ENCODE data around the gene UVRAG.
A peak's percentile ranks its signal among the peaks of the same experiment; 100 is the strongest.

The UVRAG gene

GRCh38 chr11:76164861-76165751 lies 350.1 kb downstream of the UVRAG start:
- CTCF ChIA-PET: interaction anchor here (1.0 kb wide), 1 partner anchor 268 kb away, joined by 3 read pairs; no protein-coding TSS in a partner anchor

GRCh38 chr11:76166314-76166713 lies 351.3 kb downstream of the UVRAG start:
- H3K27ac ChIP-seq (ENCODE audit: extremely low read depth, low read depth, low read length): no peak overlapping the region
- H3K9me3 ChIP-seq (ENCODE audit: control insufficient read depth, insufficient read depth, low read depth, low read length): no peaks in the 10 kb centered on the region
- no peak overlapping the region for H3K4me3 ChIP-seq (ENCODE audit: low read depth, low read length)
- no peaks in the 10 kb centered on the region for H3K4me1 ChIP-seq (ENCODE audit: control insufficient read depth, insufficient read depth, low read length)
- TF ChIP-seq ZNF510 (tag by site-specific recombination; IDR thresholded peaks at IDR 0.05; ENCODE audit: insufficient replicate concordance) (no peak), ZNF174 (tag by site-specific recombination; IDR thresholded peaks at IDR 0.05) (no peak)
- no peaks in the 10 kb centered on the region for H3K36me3 ChIP-seq (ENCODE audit: control insufficient read depth in 2 of 2, insufficient read depth in 1 of 2, low read length in 2 of 2)
- ChIA-PET CTCF (no interaction called here), POLR2A (no interaction called here)

More at GRCh38 chr11:76164861-76165751, 350.1 kb downstream of the UVRAG start:
- Histone ChIP-seq H3K27ac (ENCODE audit: extremely low read depth, low read depth, low read length) (no peak overlapping the region), H3K4me1 (ENCODE audit: control insufficient read depth, insufficient read depth, low read length) (no peaks in the 10 kb centered on the region), H3K4me3 (ENCODE audit: low read depth, low read length) (no peak overlapping the region), H3K9me3 (ENCODE audit: control insufficient read depth, insufficient read depth, low read depth, low read length) (no peaks in the 10 kb centered on the region), H3K36me3 (ENCODE audit: control insufficient read depth in 2 of 2, insufficient read depth in 1 of 2, low read length in 2 of 2) (no peaks in the 10 kb centered on the region)
- TF ChIP-seq ZNF214 (tag by site-specific recombination; IDR thresholded peaks at IDR 0.05; ENCODE audit: borderline replicate concordance) (no peak), ZNF621 (tag by site-specific recombination; IDR thresholded peaks at IDR 0.05) (no peak), ZNF837 (tag by site-specific recombination; IDR thresholded peaks at IDR 0.05) (no peak), ZNF202 (tag by site-specific recombination; IDR thresholded peaks at IDR 0.05; ENCODE audit: borderline replicate concordance) (no peak), ZNF184 (tag by site-specific recombination; IDR thresholded peaks at IDR 0.05) (no peak), SP7 (tag by site-specific recombination; IDR thresholded peaks at IDR 0.05) (no peak), ZNF148 (tag by site-specific recombination; IDR thresholded peaks at IDR 0.05; ENCODE audit: borderline replicate concordance) (no peak), ZNF48 (tag by site-specific recombination; IDR thresholded peaks at IDR 0.05) (no peak), ZNF16 (tag by site-specific recombination; IDR thresholded peaks at IDR 0.05; ENCODE audit: low read depth) (no peak)
- POLR2A ChIA-PET: no interaction called here

GRCh38 chr11:76167590-76167989 lies 352.6 kb downstream of the UVRAG start:
- POLR2A ChIA-PET: no interaction called here
- Histone ChIP-seq H3K4me3 (ENCODE audit: low read depth, low read length) (no peak overlapping the region), H3K9me3 (ENCODE audit: control insufficient read depth, insufficient read depth, low read depth, low read length) (no peaks in the 10 kb centered on the region), H3K27ac (ENCODE audit: extremely low read depth, low read depth, low read length) (no peak overlapping the region), H3K4me1 (ENCODE audit: control insufficient read depth, insufficient read depth, low read length) (no peaks in the 10 kb centered on the region), H3K36me3 (ENCODE audit: control insufficient read depth in 2 of 2, insufficient read depth in 1 of 2, low read length in 2 of 2) (no peaks in the 10 kb centered on the region)
- CTCF ChIA-PET: interaction anchor here (2.1 kb wide), 1 partner anchor 15 kb away, joined by 9 read pairs; no protein-coding TSS in a partner anchor
- no peak for TF ChIP-seq ZNF670 (tag by site-specific recombination; IDR thresholded peaks at IDR 0.05; ENCODE audit: low read depth)
- TF ChIP-seq ZNF354C (tag by site-specific recombination; IDR thresholded peaks at IDR 0.05; ENCODE audit: borderline replicate concordance, low read depth): no peak
- no peak for TF ChIP-seq ZBTB49 (tag by site-specific recombination; IDR thresholded peaks at IDR 0.05; ENCODE audit: low read depth)
- no peak for TF ChIP-seq SALL2 (tag by site-specific recombination; IDR thresholded peaks at IDR 0.05; ENCODE audit: borderline replicate concordance)
- peak; percentile 77 for TF ChIP-seq GLIS1 (tag by site-specific recombination; IDR thresholded peaks at IDR 0.05)
- TF ChIP-seq ZSCAN16 (tag by site-specific recombination; IDR thresholded peaks at IDR 0.05): no peak
- peak; percentile 34; the same call in 1 of the 2 replicates for TF ChIP-seq ZIC2 (tag by site-specific recombination; IDR thresholded peaks at IDR 0.05)

Data from HEK293 (cell line).